GM19238 (cell line): ENCODE measurements around the gene TIMM9.
A peak's percentile ranks its signal among the peaks of the same experiment; 100 is the strongest.
"Not testable (repeated sequence)": the region's sequence is repeated elsewhere in the genome, so short reads cannot be mapped to it uniquely, and the experiment has no call there.

ENCODE experiments used
- DNase-seq: peaks from one replicate; pipeline ENCODE4 v3.0.0; 2011; ENCODE audit warnings: low spot score; ENCODE audit not compliant: insufficient read length

The TIMM9 gene

GRCh38 chr14:58398895-58399294, 28.4 kb downstream of the TIMM9 start:
- DNase-seq, result no peak

- no peak for DNase-seq
Observed at GRCh38 chr14:58398495-58398894, 28.8 kb downstream of the TIMM9 start.

DNA sequence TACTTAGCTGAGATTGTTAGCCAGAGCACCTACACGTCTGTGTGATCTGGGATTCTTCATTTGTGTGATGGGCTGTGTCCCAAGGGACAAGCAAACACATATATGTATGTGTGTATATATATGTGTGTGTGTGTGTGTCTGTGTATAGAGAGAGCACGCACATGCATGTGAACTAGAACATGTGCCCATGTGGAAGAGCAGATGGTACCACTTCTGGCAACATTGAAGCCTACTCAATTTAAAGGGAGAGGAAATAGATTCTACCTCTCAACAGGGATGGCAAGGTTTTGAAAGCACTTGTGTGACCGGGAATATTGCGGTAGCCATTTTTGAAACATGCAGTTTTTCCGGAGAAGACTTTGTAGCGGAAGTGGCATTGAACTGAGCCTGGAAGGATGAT, 30.2 kb downstream of the TIMM9 start:
- DNase-seq, result no peak

GRCh38 chr14:58395812-58396788, 31.2 kb downstream of the TIMM9 start, which contains the start of gene TOMM20L:
Gene TOMM20L (plus strand): TSS chr14:58395930. CDS start chr14:58395958, 28 bp downstream.
- DNase-seq, result peak; percentile 87

DNA sequence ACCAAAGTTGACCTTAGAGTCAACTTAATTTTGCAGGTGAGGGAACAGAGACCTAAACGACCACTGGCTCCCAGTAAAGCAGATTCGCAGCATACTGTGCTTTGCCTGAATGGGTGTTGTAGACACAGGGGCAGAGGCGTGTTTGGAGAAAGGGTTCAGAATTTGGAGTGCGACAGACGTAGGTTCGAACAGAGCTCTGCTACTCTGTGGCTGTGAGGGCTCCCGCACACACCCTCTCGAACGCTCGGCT, 31.8 kb downstream of the TIMM9 start:
- DNase-seq, result no peak

GRCh38 chr14:58390830-58391229, 36.5 kb downstream of the TIMM9 start:
- DNase-seq, result no peak

- DNase-seq, result no peak
Observed at GRCh38 chr14:58376791-58377190, 50.5 kb downstream of the TIMM9 start.

DNA sequence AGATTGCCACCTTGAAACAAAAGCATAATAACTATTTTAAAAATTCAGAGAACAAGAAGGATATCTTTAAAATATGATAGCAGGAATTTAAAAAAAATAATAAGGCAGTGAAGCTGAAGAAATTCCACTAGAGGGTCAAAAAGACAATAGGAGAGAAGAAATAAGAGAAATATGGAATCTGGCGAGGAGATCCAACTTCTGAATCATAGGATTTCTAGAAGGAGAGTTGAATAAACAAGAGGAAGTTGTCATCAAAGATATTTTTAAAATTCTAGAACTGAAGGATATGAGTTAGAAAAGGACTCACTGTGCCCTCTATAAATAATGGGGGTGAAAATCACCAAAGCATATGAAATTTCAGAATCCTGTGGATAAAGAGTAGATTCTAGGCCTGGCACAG, 58.4 kb downstream of the TIMM9 start:
- no peak for DNase-seq

- no peak for DNase-seq
Observed at GRCh38 chr14:58367296-58367695, 60.0 kb downstream of the TIMM9 start.

- no peak for DNase-seq
Observed at GRCh38 chr14:58364316-58364715, 63.0 kb downstream of the TIMM9 start.

GRCh38 chr14:58362798-58363412, 64.4 kb downstream of the TIMM9 start:
- DNase-seq, result no peak

DNA sequence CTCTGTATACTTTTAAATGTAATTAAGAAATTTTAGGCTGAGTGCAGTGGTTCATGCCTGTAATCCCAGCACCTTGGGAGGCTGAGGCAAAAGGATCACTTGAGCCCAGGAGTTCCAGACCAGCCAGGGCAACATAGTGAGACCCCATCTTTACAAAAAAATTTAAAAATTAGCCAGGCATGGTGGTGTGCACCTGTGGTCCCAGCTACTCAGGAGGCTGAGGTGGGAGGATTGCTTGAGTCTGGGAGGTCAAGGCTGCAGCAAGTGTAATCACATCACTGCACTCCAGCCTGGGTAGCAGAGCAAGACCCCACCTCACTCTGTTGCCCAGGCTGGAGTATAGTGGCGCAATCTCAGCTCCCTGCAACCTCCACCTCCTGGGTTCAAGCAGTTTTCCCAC, 65.1 kb downstream of the TIMM9 start:
- DNase-seq, result not testable (repeated sequence)
